A549 (cell line): ENCODE measurements around the gene TSHZ3.

ENCODE experiments used
- CTCF ChIP-seq: fragments of >200 bp; sonication (Bioruptor Twin); formaldehyde crosslinking; IDR thresholded peaks from 3 replicates; pipeline ENCODE4 v1.5.1; 2016
- JUN ChIP-seq, 2 experiments: fragments of >200 bp; sonication (Bioruptor Twin); formaldehyde crosslinking; IDR thresholded peaks; 2 replicates in 1 of 2; 3 replicates in 1 of 2; pipeline ENCODE4 v1.6.1; 2016 to 2017
- RARB ChIP-seq: fragments of 250-450 bp; sonication (Bioruptor Pico); IDR thresholded peaks from 2 replicates; pipeline ENCODE4 v1.8.0; 2021; ENCODE audit warnings: mild to moderate bottlenecking, moderate library complexity
- REST ChIP-seq: fragments of 200-600 bp; sonication (generic); IDR thresholded peaks from 2 replicates; pipeline ENCODE4 v1.6.1; 2016; ENCODE audit warnings: antibody characterized with exemption, mild to moderate bottlenecking, moderate library complexity

- TF ChIP-seq CTCF (no peak), REST (no peak), JUN (IDR thresholded peaks at IDR 0.05) (no peak), RARB (CRISPR knock-in tag) (no peak)
Measured at GRCh38 chr19:31335716-31336115, 13.5 kb downstream of the TSHZ3 start.
